CD4-positive, CD25-positive, alpha-beta regulatory T cell (primary cell): ENCODE results near the gene UTRN. TPM values are rescaled to one million over a fixed set of nuclear protein-coding genes. Genes with fewer than 3 reads are reported as not detected.

Experiments
- ATAC-seq, 2 donors: fragments of 150-1000 bp; cut with Tn5 transposase; one replicate each; pipeline ENCODE4 v1.10.0; 2021; ENCODE audit warnings: low read depth in 2 of 2, moderate number of reproducible peaks in 2 of 2, moderate library complexity in 1 of 2
- DNase-seq, 3 donors: peaks; one replicate each; pipeline versions ENCODE4 v3.0.0 to v3.0.0-alpha.2; 2012 to 2022; ENCODE audit warnings: mixed read lengths in 1 of 3
- H3K27ac ChIP-seq: one replicate; pipeline ENCODE4 v1.7.0; 2013; ENCODE audit warnings: mild to moderate bottlenecking, low read length; ENCODE audit not compliant: insufficient read depth, poor library complexity, severe bottlenecking
- H3K27me3 ChIP-seq: one replicate; pipeline ENCODE4 v1.7.0; 2013; ENCODE audit warnings: low read length; ENCODE audit not compliant: control insufficient read depth, insufficient read depth
- H3K36me3 ChIP-seq: one replicate; pipeline ENCODE4 v1.7.0; 2013; ENCODE audit warnings: mild to moderate bottlenecking, low read length, moderate library complexity; ENCODE audit not compliant: control insufficient read depth, insufficient read depth
- H3K4me1 ChIP-seq: 2 replicates; pipeline ENCODE4 v1.7.0; 2013; ENCODE audit warnings: mild to moderate bottlenecking, low read length; ENCODE audit not compliant: insufficient read depth, control insufficient read depth, poor library complexity, severe bottlenecking
- H3K4me3 ChIP-seq: one replicate; pipeline ENCODE4 v1.7.0; 2013; ENCODE audit warnings: low read depth, mild to moderate bottlenecking, low read length, moderate library complexity
- H3K9me3 ChIP-seq, 2 experiments: 1 replicate in 1 of 2; 2 replicates in 1 of 2; pipeline ENCODE4 v1.7.0; 2013; ENCODE audit warnings: low read length in 2 of 2, mild to moderate bottlenecking in 1 of 2, moderate library complexity in 1 of 2; ENCODE audit not compliant: control insufficient read depth in 2 of 2
- H3K27ac Mint-ChIP-seq, 3 donors: one replicate each; pipeline ENCODE4 v1.8.0; 2020 to 2022; ENCODE audit warnings: mild to moderate bottlenecking in 3 of 3, mixed read lengths in 3 of 3, moderate library complexity in 2 of 3
- H3K27me3 Mint-ChIP-seq: one replicate; pipeline ENCODE4 v1.8.0; 2022; ENCODE audit warnings: mild to moderate bottlenecking, mixed read lengths
- H3K36me3 Mint-ChIP-seq: one replicate; pipeline ENCODE4 v1.8.0; 2020; ENCODE audit warnings: mixed read lengths
- H3K4me1 Mint-ChIP-seq, 4 donors: one replicate each; pipeline ENCODE4 v1.8.0; 2020 to 2022; ENCODE audit warnings: mixed read lengths in 4 of 4, mild to moderate bottlenecking in 1 of 4
- H3K4me3 Mint-ChIP-seq, 4 donors: one replicate each; pipeline ENCODE4 v1.8.0; 2020 to 2022; ENCODE audit warnings: mild to moderate bottlenecking in 4 of 4, mixed read lengths in 4 of 4, moderate library complexity in 3 of 4
- H3K9me3 Mint-ChIP-seq, 7 donors: one replicate each; pipeline ENCODE4 v1.8.0; 2020 to 2022; ENCODE audit warnings: mixed read lengths in 7 of 7, mild to moderate bottlenecking in 3 of 7, moderate library complexity in 2 of 7
- polyA plus RNA-seq, 4 donors: library from polyadenylated mRNA; unstranded; fragments of 300-500 nt; fragmentation: Illumina TruSeq; gene quantifications; one replicate each; pipeline ENCODE4 v1.2.3, GENCODE V29; 2021
- total RNA-seq: library from RNA; stranded (reverse); gene quantifications from one replicate; pipeline ENCODE4 v1.2.3, GENCODE V29; 2022

The UTRN gene
- total and polyA plus RNA-seq, 5 donors from 2014 or later, result 34.9 to 297 (median 38.2) TPM

DNA sequence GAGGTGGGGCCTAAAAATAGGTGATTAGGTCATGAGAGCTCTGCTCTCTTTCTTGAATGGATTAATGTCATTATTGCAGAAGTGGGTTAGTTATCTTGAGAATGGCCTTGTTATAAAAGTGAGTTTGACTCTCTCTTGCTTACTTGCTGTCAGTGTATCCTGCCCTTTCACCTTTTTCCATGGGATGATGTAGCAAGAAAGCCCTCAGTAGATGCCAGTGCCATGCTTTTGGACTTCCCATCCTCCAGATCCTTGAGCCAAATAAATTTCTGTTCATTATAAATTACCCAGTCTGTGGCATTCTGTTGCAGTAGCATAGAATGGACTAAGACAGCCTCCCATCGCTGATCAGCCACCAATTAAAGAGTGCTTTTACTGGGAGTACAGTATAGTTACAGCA is 40.1 kb downstream of the UTRN start:
- no peak overlapping the region for H3K27ac Mint-ChIP-seq
- no peaks in the 10 kb centered on the region for H3K9me3 Mint-ChIP-seq
- Histone ChIP-seq H3K4me3 (no peak overlapping the region), H3K27me3 (no peaks in the 10 kb centered on the region), H3K36me3 (no peaks in the 10 kb centered on the region), H3K27ac (no peak overlapping the region), H3K4me1 (no peaks in the 10 kb centered on the region), H3K9me3 (no peaks in the 10 kb centered on the region)
- H3K36me3 Mint-ChIP-seq, result no peaks in the 10 kb centered on the region
- no peaks in the 10 kb centered on the region for H3K27me3 Mint-ChIP-seq
- no peak for ATAC-seq
- DNase-seq, result no peak
- H3K4me1 Mint-ChIP-seq, result peaks cover 0 to 20% (median 8%) of the 10 kb centered on the region in 4 donors
- no peak overlapping the region for H3K4me3 Mint-ChIP-seq

- Mint-ChIP-seq H3K27ac (peak overlapping the region in 1 of 3 donors; percentile 36), H3K4me1 (peaks cover 0 to 11% (median 7%) of the 10 kb centered on the region in 4 donors), H3K36me3 (no peaks in the 10 kb centered on the region), H3K9me3 (no peaks in the 10 kb centered on the region), H3K4me3 (no peak overlapping the region), H3K27me3 (no peaks in the 10 kb centered on the region)
- DNase-seq (no peak), ATAC-seq (no peak)
- no peaks in the 10 kb centered on the region for H3K4me1 ChIP-seq
- no peaks in the 10 kb centered on the region for H3K27me3 ChIP-seq
- H3K4me3 ChIP-seq, result no peak overlapping the region
- H3K9me3 ChIP-seq, result no peaks in the 10 kb centered on the region
- no peak overlapping the region for H3K27ac ChIP-seq
- H3K36me3 ChIP-seq, result no peaks in the 10 kb centered on the region
Measured at GRCh38 chr6:144326393-144326792, 41.3 kb downstream of the UTRN start.

DNA sequence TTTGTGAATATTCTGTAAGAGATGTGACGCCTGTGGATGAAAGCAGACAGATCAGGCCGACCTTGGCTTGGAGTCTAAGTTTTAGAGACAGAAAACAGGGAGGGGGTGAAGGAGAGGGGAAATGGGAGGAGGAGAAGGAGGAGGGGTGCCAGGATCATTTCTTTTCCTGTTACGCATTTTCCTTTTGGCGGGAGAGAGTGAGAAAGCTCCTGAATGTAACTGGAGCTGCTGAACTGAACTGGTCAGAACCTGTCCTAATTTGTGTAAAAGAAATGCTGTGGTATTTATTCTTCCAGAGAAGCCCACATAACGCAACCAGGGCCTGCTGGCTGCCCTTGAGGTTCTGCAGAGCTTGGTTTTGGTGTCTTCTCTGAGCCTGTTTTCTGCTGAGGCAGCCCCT is 41.9 kb downstream of the UTRN start:
- H3K36me3 Mint-ChIP-seq, result no peaks in the 10 kb centered on the region
- ATAC-seq (no peak), DNase-seq (no peak)
- peak overlapping the region in 1 of 3 donors; percentile 36 for H3K27ac Mint-ChIP-seq
- no peaks in the 10 kb centered on the region for H3K9me3 Mint-ChIP-seq
- no peaks in the 10 kb centered on the region for H3K36me3 ChIP-seq
- no peak overlapping the region for H3K4me3 ChIP-seq
- no peaks in the 10 kb centered on the region for H3K27me3 Mint-ChIP-seq
- peaks cover 0 to 11% (median 7%) of the 10 kb centered on the region in 4 donors for H3K4me1 Mint-ChIP-seq
- no peaks in the 10 kb centered on the region for H3K9me3 ChIP-seq
- H3K4me3 Mint-ChIP-seq, result no peak overlapping the region
- no peak overlapping the region for H3K27ac ChIP-seq
- no peaks in the 10 kb centered on the region for H3K4me1 ChIP-seq
- H3K27me3 ChIP-seq, result no peaks in the 10 kb centered on the region

GRCh38 chr6:144330017-144330987 is 45.2 kb downstream of the UTRN start:
- no peaks in the 10 kb centered on the region for H3K36me3 Mint-ChIP-seq
- DNase-seq (no peak), ATAC-seq (no peak)
- Histone ChIP-seq H3K36me3 (no peaks in the 10 kb centered on the region), H3K4me1 (peaks cover 17% of the 10 kb centered on the region), H3K9me3 (no peaks in the 10 kb centered on the region), H3K27me3 (no peaks in the 10 kb centered on the region), H3K4me3 (no peak overlapping the region), H3K27ac (no peak overlapping the region)
- no peak overlapping the region for H3K4me3 Mint-ChIP-seq
- no peaks in the 10 kb centered on the region for H3K27me3 Mint-ChIP-seq
- H3K27ac Mint-ChIP-seq, result peak overlapping the region; percentile 14 to 70 (median 53)
- H3K4me1 Mint-ChIP-seq, result peaks cover 4 to 29% (median 24%) of the 10 kb centered on the region in 4 donors
- no peaks in the 10 kb centered on the region for H3K9me3 Mint-ChIP-seq

DNA sequence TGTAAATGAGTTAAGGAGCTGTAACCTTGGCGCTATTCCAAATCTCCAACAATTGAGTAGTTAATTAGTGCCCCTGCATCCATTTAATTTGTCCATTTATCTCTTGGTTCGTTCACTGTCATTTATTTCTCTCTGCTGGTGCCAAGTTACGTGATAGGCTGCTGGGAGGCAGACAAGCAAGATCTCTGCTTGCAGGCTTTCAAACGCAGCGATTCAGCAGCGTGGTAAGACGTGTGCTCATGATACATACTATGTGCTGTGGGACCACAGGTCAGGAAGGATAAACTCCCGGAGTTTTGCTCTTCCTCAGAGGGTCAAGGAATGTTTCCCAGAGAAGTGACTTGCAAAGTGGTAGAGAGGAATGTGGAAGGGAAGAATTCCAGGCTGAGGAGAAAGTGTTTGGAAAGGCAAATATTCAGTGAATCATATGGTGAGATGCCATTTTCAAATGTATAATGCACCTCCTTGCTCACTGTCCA is 46.4 kb downstream of the UTRN start:
- Histone ChIP-seq H3K27ac (no peak overlapping the region), H3K27me3 (no peaks in the 10 kb centered on the region), H3K4me1 (peaks cover 29% of the 10 kb centered on the region), H3K36me3 (no peaks in the 10 kb centered on the region), H3K4me3 (no peak overlapping the region), H3K9me3 (no peaks in the 10 kb centered on the region)
- H3K4me1 Mint-ChIP-seq, result peaks cover 12 to 38% (median 33%) of the 10 kb centered on the region in 4 donors
- H3K4me3 Mint-ChIP-seq, result no peak overlapping the region
- H3K36me3 Mint-ChIP-seq, result no peaks in the 10 kb centered on the region
- H3K27me3 Mint-ChIP-seq, result no peaks in the 10 kb centered on the region
- H3K9me3 Mint-ChIP-seq, result no peaks in the 10 kb centered on the region
- no peak overlapping the region for H3K27ac Mint-ChIP-seq
- ATAC-seq (no peak), DNase-seq (no peak)

DNA sequence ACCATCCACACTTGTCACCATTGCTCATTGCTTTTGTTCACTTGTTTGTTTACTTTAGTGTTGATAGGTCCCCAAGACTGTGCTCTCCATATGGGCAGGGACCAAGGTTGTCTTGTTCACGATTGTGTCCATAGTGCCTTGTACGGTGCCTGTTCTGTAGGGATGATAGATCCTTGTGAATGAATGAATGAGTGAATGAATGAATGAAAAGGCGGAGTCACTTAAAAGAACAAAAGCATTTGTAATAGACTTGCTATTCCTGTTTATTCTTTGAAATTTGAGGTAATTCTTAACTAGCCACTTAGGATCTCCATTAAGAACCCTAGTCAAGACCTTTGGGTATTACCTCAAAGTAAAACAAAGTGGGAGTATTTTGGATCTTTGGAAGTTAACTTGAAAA is 47.0 kb downstream of the UTRN start:
- no peak for ATAC-seq

GRCh38 chr6:144334150-144334708 is 49.1 kb downstream of the UTRN start:
- H3K27ac Mint-ChIP-seq, result peak overlapping the region; percentile 90 to 97 (median 94)
- H3K27me3 Mint-ChIP-seq, result no peaks in the 10 kb centered on the region
- no peaks in the 10 kb centered on the region for H3K9me3 Mint-ChIP-seq
- DNase-seq (peak; percentile 51 to 91 (median 79)), ATAC-seq (peak; percentile 75 to 83)
- no peaks in the 10 kb centered on the region for H3K9me3 ChIP-seq
- H3K4me1 ChIP-seq, result peaks cover 38% of the 10 kb centered on the region
- H3K4me3 Mint-ChIP-seq, result peak overlapping the region; percentile 82 to 93 (median 88)
- peak overlapping the region; percentile 81 for H3K27ac ChIP-seq
- H3K4me1 Mint-ChIP-seq, result peaks cover 17 to 56% (median 52%) of the 10 kb centered on the region in 4 donors
- peak overlapping the region; percentile 90 for H3K4me3 ChIP-seq
- H3K36me3 ChIP-seq, result no peaks in the 10 kb centered on the region
- H3K36me3 Mint-ChIP-seq, result no peaks in the 10 kb centered on the region
- no peaks in the 10 kb centered on the region for H3K27me3 ChIP-seq

More for the DNA sequence above, 47.0 kb downstream of the UTRN start:
- Mint-ChIP-seq H3K27me3 (no peaks in the 10 kb centered on the region), H3K4me1 (peaks cover 12 to 44% (median 38%) of the 10 kb centered on the region in 4 donors), H3K4me3 (no peak overlapping the region), H3K27ac (peak overlapping the region in 2 of 3 donors; percentile 7 to 29), H3K9me3 (no peaks in the 10 kb centered on the region), H3K36me3 (no peaks in the 10 kb centered on the region)
- Histone ChIP-seq H3K4me1 (peaks cover 35% of the 10 kb centered on the region), H3K36me3 (no peaks in the 10 kb centered on the region), H3K27ac (no peak overlapping the region), H3K4me3 (no peak overlapping the region), H3K27me3 (no peaks in the 10 kb centered on the region), H3K9me3 (no peaks in the 10 kb centered on the region)
- DNase-seq, result no peak
